H9 (cell line): Measurements from ENCODE around the gene MAP3K9. TPM values are rescaled to one million over a fixed set of nuclear protein-coding genes. Genes with fewer than 3 reads are reported as not detected.

Experiments
- DNase-seq: peaks from one replicate; pipeline ENCODE4 v3.0.0-alpha.2; 2017
- H2AFZ ChIP-seq: one replicate; pipeline ENCODE4 v1.6.1; 2013; ENCODE audit warnings: mild to moderate bottlenecking, low read length, control low read depth, moderate library complexity
- H2AK5ac ChIP-seq: 2 replicates; pipeline ENCODE4 v1.6.1; 2013; ENCODE audit warnings: low read length, control low read depth, mixed read lengths; ENCODE audit not compliant: insufficient read length
- H2BK120ac ChIP-seq: one replicate; pipeline ENCODE4 v1.6.1; 2013; ENCODE audit warnings: low read depth, mild to moderate bottlenecking, low read length, control low read depth, inconsistent platforms; ENCODE audit not compliant: poor library complexity, severe bottlenecking
- H2BK12ac ChIP-seq: 2 replicates; pipeline ENCODE4 v1.6.1; 2013; ENCODE audit warnings: low read length, control low read depth, mixed read lengths, low read depth; ENCODE audit not compliant: insufficient read length
- H2BK15ac ChIP-seq: 2 replicates; pipeline ENCODE4 v1.6.1; 2013; ENCODE audit warnings: low read depth, low read length, control low read depth
- H2BK20ac ChIP-seq: one replicate; pipeline ENCODE4 v1.6.1; 2013; ENCODE audit warnings: low read depth, mild to moderate bottlenecking, low read length, control low read depth, inconsistent platforms; ENCODE audit not compliant: poor library complexity, severe bottlenecking
- H2BK5ac ChIP-seq: 2 replicates; pipeline ENCODE4 v1.6.1; 2013; ENCODE audit warnings: low read length, control low read depth, mixed read lengths; ENCODE audit not compliant: insufficient read length
- H3K14ac ChIP-seq: 2 replicates; pipeline ENCODE4 v1.6.1; 2013; ENCODE audit warnings: low read length, control low read depth; ENCODE audit not compliant: insufficient read depth
- H3K18ac ChIP-seq: 2 replicates; pipeline ENCODE4 v1.6.1; 2013; ENCODE audit warnings: low read depth, mild to moderate bottlenecking, mixed read lengths, low read length, control low read depth; ENCODE audit not compliant: insufficient read length
- H3K23ac ChIP-seq: 2 replicates; pipeline ENCODE4 v1.6.1; 2013; ENCODE audit warnings: low read length, control low read depth, mixed read lengths, low read depth; ENCODE audit not compliant: insufficient read length
- H3K23me2 ChIP-seq: 2 replicates; pipeline ENCODE4 v1.6.1; 2013; ENCODE audit warnings: low read depth, mild to moderate bottlenecking, mixed read lengths, low read length, control low read depth; ENCODE audit not compliant: insufficient read length, poor library complexity, severe bottlenecking
- H3K27ac ChIP-seq: 2 replicates; pipeline ENCODE4 v1.5.1; 2013; ENCODE audit warnings: low read length, control low read depth, mixed read lengths, low read depth; ENCODE audit not compliant: insufficient read length
- H3K27me3 ChIP-seq: 2 replicates; pipeline ENCODE4 v1.6.1; 2013; ENCODE audit warnings: low read length, control low read depth, inconsistent platforms; ENCODE audit not compliant: insufficient read depth
- H3K4ac ChIP-seq: 2 replicates; pipeline ENCODE4 v1.6.1; 2013; ENCODE audit warnings: low read depth, mild to moderate bottlenecking, control low read depth, inconsistent platforms, low read length, moderate library complexity
- H3K4me1 ChIP-seq: 2 replicates; pipeline ENCODE4 v1.6.1; 2013; ENCODE audit warnings: low read length, control low read depth, inconsistent platforms; ENCODE audit not compliant: insufficient read depth
- H3K4me2 ChIP-seq: 2 replicates; pipeline ENCODE4 v1.6.1; 2013; ENCODE audit warnings: low read length, control low read depth, mixed read lengths; ENCODE audit not compliant: insufficient read length, insufficient read depth
- H3K56ac ChIP-seq: 2 replicates; pipeline ENCODE4 v1.6.1; 2013; ENCODE audit warnings: low read depth, mild to moderate bottlenecking, mixed read lengths, low read length, control low read depth; ENCODE audit not compliant: insufficient read length
- H3K79me1 ChIP-seq: 2 replicates; pipeline ENCODE4 v1.6.1; 2013; ENCODE audit warnings: low read depth, mild to moderate bottlenecking, moderate library complexity, low read length, control low read depth, inconsistent platforms; ENCODE audit not compliant: insufficient read depth, poor library complexity, severe bottlenecking
- H3K79me2 ChIP-seq: 2 replicates; pipeline ENCODE4 v1.6.1; 2013; ENCODE audit warnings: low read length, control low read depth, inconsistent platforms; ENCODE audit not compliant: insufficient read depth
- H3K9ac ChIP-seq: 2 replicates; pipeline ENCODE4 v1.6.1; 2013; ENCODE audit warnings: low read length, control low read depth, mixed read lengths; ENCODE audit not compliant: insufficient read length; ENCODE audit errors: extremely low read depth
- H3K9me3 ChIP-seq: one replicate; pipeline ENCODE4 v1.6.1; 2013; ENCODE audit warnings: low read depth, low read length, inconsistent platforms; ENCODE audit not compliant: control insufficient read depth
- H3T11ph ChIP-seq: one replicate; pipeline ENCODE4 v1.6.1; 2013; ENCODE audit warnings: mild to moderate bottlenecking, low read length, control low read depth, inconsistent platforms
- H4K20me1 ChIP-seq: one replicate; pipeline ENCODE4 v1.6.1; 2013; ENCODE audit not compliant: control insufficient read depth, insufficient read length, insufficient read depth
- H4K5ac ChIP-seq: 2 replicates; pipeline ENCODE4 v1.6.1; 2013; ENCODE audit warnings: low read depth, mild to moderate bottlenecking, mixed read lengths, low read length, control low read depth; ENCODE audit not compliant: insufficient read length
- H4K8ac ChIP-seq: replicated peaks from 2 replicates; pipeline ENCODE4 v1.6.1; 2013; ENCODE audit warnings: low read length, control low read depth, mixed read lengths, low read depth; ENCODE audit not compliant: insufficient read length
- H4K91ac ChIP-seq: 2 replicates; pipeline ENCODE4 v1.6.1; 2013; ENCODE audit warnings: low read depth, mild to moderate bottlenecking, moderate library complexity, mixed read lengths, low read length, control low read depth; ENCODE audit not compliant: insufficient read length
- H3K27ac Mint-ChIP-seq, 3 experiments: 2 replicates in 2 of 3; 3 replicates in 1 of 3; pipeline ENCODE4 v1.8.0; 2020 to 2021; ENCODE audit warnings: mixed read lengths in 3 of 3, mild to moderate bottlenecking in 1 of 3, moderate library complexity in 1 of 3
- H3K27me3 Mint-ChIP-seq: 2 replicates; pipeline ENCODE4 v1.8.0; 2021; ENCODE audit warnings: low read depth, mild to moderate bottlenecking, moderate library complexity, mixed read lengths
- H3K36me3 Mint-ChIP-seq, 3 experiments: 2 replicates in 2 of 3; 3 replicates in 1 of 3; pipeline ENCODE4 v1.8.0; 2020 to 2021; ENCODE audit warnings: low read depth in 3 of 3, mixed read lengths in 3 of 3; ENCODE audit not compliant: insufficient read depth in 1 of 3
- H3K4me1 Mint-ChIP-seq, 2 experiments: 2 replicates each; pipeline ENCODE4 v1.8.0; 2020; ENCODE audit warnings: mixed read lengths in 2 of 2
- H3K4me3 Mint-ChIP-seq, 2 experiments: 2 replicates in 1 of 2; 3 replicates in 1 of 2; pipeline ENCODE4 v1.8.0; 2020 to 2021; ENCODE audit warnings: mild to moderate bottlenecking in 2 of 2, mixed read lengths in 2 of 2, moderate library complexity in 1 of 2
- H3K9me3 Mint-ChIP-seq, 2 experiments: 2 replicates in 1 of 2; 3 replicates in 1 of 2; pipeline ENCODE4 v1.8.0; 2020; ENCODE audit warnings: mild to moderate bottlenecking in 2 of 2, mixed read lengths in 2 of 2, moderate library complexity in 1 of 2
- WGBS: extraction: QIAGEN DNeasy Blood & Tissue Kit; methylation state at CpG from one replicate; pipeline ENCODE4 v1.1.7; 2013; ENCODE audit warnings: missing lambda C conversion rate, low lambda C conversion rate, mixed read lengths; ENCODE audit not compliant: insufficient read length; ENCODE audit errors: extremely low coverage; 5-methylcytosine and 5-hydroxymethylcytosine counted together
- total RNA-seq: library from RNA; stranded (reverse); gene quantifications from 2 replicates; pipeline ENCODE4 v1.2.1, GENCODE V29; 2021
- TF ChIP-seq, protein P1 (sequence below): fragments of 200-600 bp; sonication (generic); conservative IDR thresholded peaks from 3 replicates; pipeline ENCODE4 v1.8.0; 2021; ENCODE audit warnings: antibody characterized with exemption, mild to moderate bottlenecking

MAP3K9 gene
- total RNA-seq, 1 experiment from 2014 or later = 20.0 TPM

DNA sequence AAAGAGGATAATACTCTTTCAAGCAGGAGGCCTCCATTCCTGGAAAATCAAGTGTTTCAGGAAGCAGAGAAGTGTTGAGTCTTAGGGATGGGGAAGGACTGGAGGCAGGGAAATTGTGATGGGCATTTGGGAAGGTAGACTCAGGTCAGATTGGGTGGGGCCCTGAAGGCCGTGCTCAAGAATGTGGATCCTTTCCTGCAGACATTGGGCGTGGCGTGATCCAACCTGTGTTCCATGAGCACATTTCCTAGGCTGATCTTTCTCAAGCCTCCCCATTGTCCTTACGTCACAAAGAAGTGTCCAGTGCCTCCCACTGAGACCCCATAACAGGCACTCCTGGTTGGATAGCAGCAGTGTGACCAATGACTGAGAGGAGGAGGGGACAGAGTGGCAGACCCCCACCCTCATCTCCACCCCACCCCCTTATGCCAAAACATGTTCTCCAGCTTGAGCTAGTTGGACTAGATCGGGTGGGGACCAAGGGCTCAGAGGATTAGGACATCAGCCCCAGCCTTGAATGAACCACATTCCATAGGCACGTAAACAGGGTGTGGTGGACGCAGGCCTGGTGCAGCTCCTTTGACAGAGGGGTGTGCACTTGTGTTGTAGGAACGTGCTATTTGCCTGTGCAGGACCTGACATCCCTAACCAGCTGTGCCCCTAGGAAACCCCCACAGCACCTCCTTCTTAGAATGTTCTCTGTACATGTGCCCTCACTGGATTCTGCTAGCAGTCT, 90.8 kb downstream of the MAP3K9 start:
- Histone ChIP-seq H4K5ac (no peak overlapping the region), H3K4me2 (no peak overlapping the region), H2AFZ (no peak overlapping the region), H3K79me2 (no peaks in the 10 kb centered on the region), H2BK5ac (no peak overlapping the region), H3T11ph (no peak overlapping the region), H3K9me3 (no peaks in the 10 kb centered on the region), H3K23me2 (no peaks in the 10 kb centered on the region), H3K56ac (no peak overlapping the region), H3K4me1 (no peaks in the 10 kb centered on the region; the same call in 1 of the 2 replicates), H2AK5ac (no peak overlapping the region), H4K8ac (no peak overlapping the region), H3K79me1 (no peaks in the 10 kb centered on the region), H3K14ac (no peak overlapping the region), H3K4ac (no peak overlapping the region), H4K20me1 (no peaks in the 10 kb centered on the region), H3K27ac (no peak overlapping the region), H2BK15ac (no peak overlapping the region), H3K27me3 (no peaks in the 10 kb centered on the region), H4K91ac (no peak overlapping the region), H2BK120ac (no peak overlapping the region), H3K9ac (no peak overlapping the region), H3K23ac (no peak overlapping the region), H3K18ac (no peak overlapping the region), H2BK12ac (no peak overlapping the region), H2BK20ac (no peak overlapping the region)
- Mint-ChIP-seq H3K4me3 (no peak overlapping the region), H3K9me3 (0 out of 5 replicates have a peak, but pooled peaks cover 0 to 4% of the 10 kb centered on the region in 2 experiments), H3K27me3 (no peaks in the 10 kb centered on the region), H3K36me3 (peaks cover 0 to 5% (median 0%) of the 10 kb centered on the region in 3 experiments; a peak in 1 of 7 replicates), H3K4me1 (peaks cover 26% of the 10 kb centered on the region in 2 experiments), H3K27ac (peak overlapping the region in 1 of 3 experiments; percentile 21; a peak in 1 of 7 replicates)
- TF ChIP-seq, protein P1, sequence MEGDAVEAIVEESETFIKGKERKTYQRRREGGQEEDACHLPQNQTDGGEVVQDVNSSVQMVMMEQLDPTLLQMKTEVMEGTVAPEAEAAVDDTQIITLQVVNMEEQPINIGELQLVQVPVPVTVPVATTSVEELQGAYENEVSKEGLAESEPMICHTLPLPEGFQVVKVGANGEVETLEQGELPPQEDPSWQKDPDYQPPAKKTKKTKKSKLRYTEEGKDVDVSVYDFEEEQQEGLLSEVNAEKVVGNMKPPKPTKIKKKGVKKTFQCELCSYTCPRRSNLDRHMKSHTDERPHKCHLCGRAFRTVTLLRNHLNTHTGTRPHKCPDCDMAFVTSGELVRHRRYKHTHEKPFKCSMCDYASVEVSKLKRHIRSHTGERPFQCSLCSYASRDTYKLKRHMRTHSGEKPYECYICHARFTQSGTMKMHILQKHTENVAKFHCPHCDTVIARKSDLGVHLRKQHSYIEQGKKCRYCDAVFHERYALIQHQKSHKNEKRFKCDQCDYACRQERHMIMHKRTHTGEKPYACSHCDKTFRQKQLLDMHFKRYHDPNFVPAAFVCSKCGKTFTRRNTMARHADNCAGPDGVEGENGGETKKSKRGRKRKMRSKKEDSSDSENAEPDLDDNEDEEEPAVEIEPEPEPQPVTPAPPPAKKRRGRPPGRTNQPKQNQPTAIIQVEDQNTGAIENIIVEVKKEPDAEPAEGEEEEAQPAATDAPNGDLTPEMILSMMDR = no peak
- no peak for DNase-seq
- no CpG with 5 or more reads among the region's 8 CpGs for WGBS
